ENCODE data around the gene ABR. TPM values are rescaled to one million over a fixed set of nuclear protein-coding genes. Genes with fewer than 3 reads are reported as not detected.

The ABR gene
- total RNA-seq, 1 donor from 2014 or later = 76.6 TPM

DNA sequence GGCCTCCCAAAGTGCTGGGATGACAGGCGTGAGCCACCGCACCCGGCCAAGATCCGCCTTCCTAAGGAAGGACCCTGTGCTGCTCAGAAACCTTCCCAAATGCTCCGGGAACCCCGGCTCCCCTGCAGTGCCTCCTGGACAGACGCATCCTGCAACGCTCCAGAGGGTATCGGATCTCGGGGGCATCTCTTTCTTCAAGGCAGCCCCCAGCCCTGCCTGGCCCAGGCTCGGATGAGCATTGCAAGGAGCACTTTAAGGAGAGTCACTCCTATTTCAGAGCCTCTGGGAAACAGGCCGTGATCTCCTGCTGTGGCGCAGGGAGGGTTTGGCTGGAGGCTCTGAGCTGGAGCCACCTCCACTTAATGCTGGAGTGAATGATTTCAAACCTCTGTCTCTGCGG lies 17.2 kb upstream of the ABR start:
- no peaks in the 10 kb centered on the region for H3K36me3 Mint-ChIP-seq (ENCODE audit: low read depth, unreplicated experiment)
- H3K4me3 Mint-ChIP-seq (ENCODE audit: unreplicated experiment) = no peak overlapping the region
- H3K4me1 Mint-ChIP-seq (ENCODE audit: unreplicated experiment) = peaks cover 5% of the 10 kb centered on the region
- H3K27me3 Mint-ChIP-seq (ENCODE audit: unreplicated experiment) = peaks cover 2% of the 10 kb centered on the region
- DNase-seq (ENCODE audit: low spot score) = no peak
- H3K9me3 Mint-ChIP-seq (ENCODE audit: unreplicated experiment) = no peaks in the 10 kb centered on the region
- H3K27ac Mint-ChIP-seq (ENCODE audit: unreplicated experiment) = no peak overlapping the region
- no peak for TF ChIP-seq CTCF (IDR thresholded peaks at IDR 0.05; ENCODE audit: unreplicated experiment)

GRCh38 chr17:1192911-1193699 lies 13.3 kb upstream of the ABR start:
- TF ChIP-seq CTCF (IDR thresholded peaks at IDR 0.05; ENCODE audit: unreplicated experiment) = no peak
- no peak overlapping the region for H3K27ac Mint-ChIP-seq (ENCODE audit: unreplicated experiment)
- H3K4me1 Mint-ChIP-seq (ENCODE audit: unreplicated experiment) = peaks cover 3% of the 10 kb centered on the region
- no peak overlapping the region for H3K4me3 Mint-ChIP-seq (ENCODE audit: unreplicated experiment)
- H3K9me3 Mint-ChIP-seq (ENCODE audit: unreplicated experiment) = no peaks in the 10 kb centered on the region
- no peak for DNase-seq (ENCODE audit: low spot score)
- H3K27me3 Mint-ChIP-seq (ENCODE audit: unreplicated experiment) = peaks cover 6% of the 10 kb centered on the region
- no peaks in the 10 kb centered on the region for H3K36me3 Mint-ChIP-seq (ENCODE audit: low read depth, unreplicated experiment)

DNA sequence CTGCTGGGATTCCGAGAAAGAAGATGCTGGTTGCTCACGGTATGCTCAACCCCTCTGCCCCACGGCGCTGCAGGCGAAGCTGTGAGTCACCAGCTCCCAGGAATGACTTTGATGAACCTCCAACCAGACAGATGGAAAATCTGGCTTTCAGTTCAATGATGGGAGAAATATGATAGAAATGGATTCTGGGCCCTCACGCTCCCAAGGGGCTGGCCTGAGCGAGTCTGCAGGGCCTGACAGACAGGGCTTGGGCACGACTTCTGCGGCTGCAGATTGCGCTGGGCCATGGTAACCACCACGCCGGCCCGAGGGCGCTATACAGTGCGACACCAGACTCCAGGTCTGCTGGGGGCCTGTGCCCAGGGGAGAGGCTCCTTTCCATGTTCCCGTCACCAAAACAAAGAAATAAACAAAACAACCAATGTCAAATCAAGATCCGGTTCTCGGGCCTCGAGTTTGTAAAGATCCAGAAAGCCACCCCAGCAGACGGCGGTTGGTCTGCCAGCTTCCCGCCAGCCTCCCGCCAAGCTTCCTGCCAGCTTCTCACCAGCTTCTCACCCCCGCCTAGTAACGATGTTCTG lies 11.1 kb upstream of the ABR start:
- no peak for TF ChIP-seq CTCF (IDR thresholded peaks at IDR 0.05; ENCODE audit: unreplicated experiment)
- no peak for DNase-seq (ENCODE audit: low spot score)
- H3K4me1 Mint-ChIP-seq (ENCODE audit: unreplicated experiment) = peaks cover 3% of the 10 kb centered on the region
- H3K9me3 Mint-ChIP-seq (ENCODE audit: unreplicated experiment) = no peaks in the 10 kb centered on the region
- no peaks in the 10 kb centered on the region for H3K36me3 Mint-ChIP-seq (ENCODE audit: low read depth, unreplicated experiment)
- H3K27ac Mint-ChIP-seq (ENCODE audit: unreplicated experiment) = no peak overlapping the region
- H3K27me3 Mint-ChIP-seq (ENCODE audit: unreplicated experiment) = peaks cover 6% of the 10 kb centered on the region
- no peak overlapping the region for H3K4me3 Mint-ChIP-seq (ENCODE audit: unreplicated experiment)

- H3K27ac Mint-ChIP-seq (ENCODE audit: unreplicated experiment) = no peak overlapping the region
- no peak for DNase-seq (ENCODE audit: low spot score)
- no peak for TF ChIP-seq CTCF (IDR thresholded peaks at IDR 0.05; ENCODE audit: unreplicated experiment)
- H3K4me1 Mint-ChIP-seq (ENCODE audit: unreplicated experiment) = peaks cover 3% of the 10 kb centered on the region
- no peaks in the 10 kb centered on the region for H3K36me3 Mint-ChIP-seq (ENCODE audit: low read depth, unreplicated experiment)
- H3K4me3 Mint-ChIP-seq (ENCODE audit: unreplicated experiment) = no peak overlapping the region
- no peaks in the 10 kb centered on the region for H3K9me3 Mint-ChIP-seq (ENCODE audit: unreplicated experiment)
- peaks cover 6% of the 10 kb centered on the region for H3K27me3 Mint-ChIP-seq (ENCODE audit: unreplicated experiment)
These were observed 9.2 kb upstream of the ABR start for GRCh38 chr17:1188812-1189504.
